ENCODE measurements around the gene KHNYN.

DNA sequence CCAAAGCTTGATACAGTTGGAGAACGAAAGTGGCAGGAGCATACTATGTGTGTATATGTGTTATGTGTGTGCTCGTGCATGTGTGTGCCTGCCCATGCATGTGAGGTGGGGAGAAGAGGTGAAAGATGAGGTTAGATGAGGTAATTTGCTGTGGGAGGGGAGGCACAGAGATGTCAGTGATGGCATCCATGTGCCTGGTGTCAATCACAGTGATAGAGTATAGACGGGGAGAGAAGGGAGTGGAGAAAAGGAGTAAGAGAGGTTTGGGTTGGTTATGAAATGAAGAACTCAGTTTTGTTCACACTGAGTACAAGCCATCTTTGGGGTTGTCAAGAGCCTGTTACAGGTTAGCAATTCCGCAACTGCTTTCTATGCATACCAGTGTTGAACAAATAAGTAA is 45.6 kb upstream of the KHNYN start:
- TF ChIP-seq YY1 (IDR thresholded peaks at IDR 0.05; ENCODE audit: low read depth) (no peak), ZBTB7A (IDR thresholded peaks at IDR 0.05; ENCODE audit: low read depth) (no peak)
- TF ChIP-seq, protein P1, sequence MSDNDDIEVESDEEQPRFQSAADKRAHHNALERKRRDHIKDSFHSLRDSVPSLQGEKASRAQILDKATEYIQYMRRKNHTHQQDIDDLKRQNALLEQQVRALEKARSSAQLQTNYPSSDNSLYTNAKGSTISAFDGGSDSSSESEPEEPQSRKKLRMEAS (IDR thresholded peaks at IDR 0.05), result no peak

Data from Ishikawa (cell line).